ENCODE measurements around the gene ADRA2B.
A peak's percentile ranks its signal among the peaks of the same experiment; 100 is the strongest.

The ADRA2B gene

GRCh38 chr2:96122391-96122790, 6.0 kb upstream of the ADRA2B start:
- no peak overlapping the region for H3K4me3 ChIP-seq

GRCh38 chr2:96121414-96121813, 5.0 kb upstream of the ADRA2B start:
- Histone ChIP-seq H3K4me3 (no peak overlapping the region), H3K27ac (no peak overlapping the region)

More at GRCh38 chr2:96122391-96122790, 6.0 kb upstream of the ADRA2B start:
- H3K27ac ChIP-seq, result no peak overlapping the region

GRCh38 chr2:96120991-96121390, 4.6 kb upstream of the ADRA2B start:
- Histone ChIP-seq H3K27ac (no peak overlapping the region), H3K4me3 (no peak overlapping the region)

GRCh38 chr2:96120091-96120720, 3.8 kb upstream of the ADRA2B start:
- Histone ChIP-seq H3K27ac (no peak overlapping the region), H3K4me3 (no peak overlapping the region)

GRCh38 chr2:96119389-96119751, 3.0 kb upstream of the ADRA2B start:
- H3K4me3 ChIP-seq, result no peak overlapping the region
- no peak overlapping the region for H3K27ac ChIP-seq

GRCh38 chr2:96118698-96119388, 2.5 kb upstream of the ADRA2B start:
- Histone ChIP-seq H3K4me3 (no peak overlapping the region), H3K27ac (no peak overlapping the region)

- peak overlapping the region in 2 of 7 experiments; percentile 58 to 68 for H3K4me3 ChIP-seq
- no peak overlapping the region for H3K27ac ChIP-seq
Measured at GRCh38 chr2:96117701-96118588, 1.6 kb upstream of the ADRA2B start.

GRCh38 chr2:96116879-96117533, 635 bp upstream of the ADRA2B start:
- peak overlapping the region; percentile 42 to 80 (median 58) for H3K4me3 ChIP-seq
- H3K27ac ChIP-seq, result peak overlapping the region in 10 of 21 experiments; percentile 13 to 76 (median 62)

GRCh38 chr2:96115631-96116423, 544 bp downstream of the ADRA2B start:
- Histone ChIP-seq H3K4me3 (peak overlapping the region; percentile 42 to 80 (median 58)), H3K27ac (peak overlapping the region in 2 of 21 experiments; percentile 69 to 76)

- no peak overlapping the region for H3K4me3 ChIP-seq
- H3K27ac ChIP-seq, result no peak overlapping the region
Measured at GRCh38 chr2:96114903-96115581, 1.3 kb downstream of the ADRA2B start.

GRCh38 chr2:96114546-96114902, 1.8 kb downstream of the ADRA2B start:
- no peak overlapping the region for H3K27ac ChIP-seq

GRCh38 chr2:96113951-96114350, 2.4 kb downstream of the ADRA2B start:
- H3K4me3 ChIP-seq, result no peak overlapping the region
- no peak overlapping the region for H3K27ac ChIP-seq

More at GRCh38 chr2:96114546-96114902, 1.8 kb downstream of the ADRA2B start:
- H3K4me3 ChIP-seq, result no peak overlapping the region

GRCh38 chr2:96113367-96113677, 3.0 kb downstream of the ADRA2B start:
- Histone ChIP-seq H3K27ac (no peak overlapping the region), H3K4me3 (no peak overlapping the region)

GRCh38 chr2:96112501-96113366, 3.6 kb downstream of the ADRA2B start:
- H3K4me3 ChIP-seq, result no peak overlapping the region
- H3K27ac ChIP-seq, result no peak overlapping the region

- no peak overlapping the region for H3K4me3 ChIP-seq
- no peak overlapping the region for H3K27ac ChIP-seq
Measured at GRCh38 chr2:96111823-96112500, 4.4 kb downstream of the ADRA2B start.

GRCh38 chr2:96111257-96111640, 5.1 kb downstream of the ADRA2B start:
- no peak overlapping the region for H3K27ac ChIP-seq
- no peak overlapping the region for H3K4me3 ChIP-seq

- no peak overlapping the region for H3K27ac ChIP-seq
- H3K4me3 ChIP-seq, result no peak overlapping the region
Measured at GRCh38 chr2:96110621-96111256, 5.6 kb downstream of the ADRA2B start.

Data from skin epidermis (tissue), 12 donors.